Neural crest cell (in vitro differentiated cells): ENCODE measurements around the gene SLC39A7. TPM values are rescaled to one million over a fixed set of nuclear protein-coding genes. Genes with fewer than 3 reads are reported as not detected.
A peak's percentile ranks its signal among the peaks of the same experiment; 100 is the strongest.

ENCODE experiments used
- DNase-seq: peaks from one replicate; pipeline ENCODE4 v3.0.0; 2021; ENCODE audit warnings: low read depth, mixed read lengths, low spot score
- H3K27ac Mint-ChIP-seq: one replicate; pipeline ENCODE4 v1.8.0; 2021; ENCODE audit warnings: mild to moderate bottlenecking, mixed read lengths; ENCODE audit not compliant: unreplicated experiment
- H3K27me3 Mint-ChIP-seq: 2 replicates; pipeline ENCODE4 v1.8.0; 2021; ENCODE audit warnings: low read depth, mild to moderate bottlenecking, mixed read lengths
- H3K36me3 Mint-ChIP-seq: 2 replicates; pipeline ENCODE4 v1.8.0; 2021; ENCODE audit warnings: low read depth, mild to moderate bottlenecking, mixed read lengths
- H3K4me1 Mint-ChIP-seq: 2 replicates; pipeline ENCODE4 v1.8.0; 2021; ENCODE audit warnings: mixed read lengths
- H3K4me3 Mint-ChIP-seq: one replicate; pipeline ENCODE4 v1.8.0; 2021; ENCODE audit warnings: mild to moderate bottlenecking, mixed read lengths
- H3K9me3 Mint-ChIP-seq: 2 replicates; pipeline ENCODE4 v1.8.0; 2021; ENCODE audit warnings: mixed read lengths
- total RNA-seq: library from RNA; stranded (reverse); gene quantifications from 2 replicates; pipeline ENCODE4 v1.2.1, GENCODE V29; 2021
- TF ChIP-seq, protein P1 (sequence below): fragments of 200-600 bp; sonication (generic); conservative IDR thresholded peaks from 2 replicates; pipeline ENCODE4 v1.5.0; 2021; ENCODE audit warnings: antibody characterized with exemption, mild to moderate bottlenecking

The SLC39A7 gene
- total RNA-seq, 1 donor from 2014 or later, result 103 TPM

GRCh38 chr6:33211666-33212422 lies 11.2 kb downstream of the SLC39A7 start:
- H3K36me3 Mint-ChIP-seq, result peaks cover 10% of the 10 kb centered on the region
- H3K27ac Mint-ChIP-seq, result no peak overlapping the region
- peak overlapping the region; percentile 92 for H3K4me3 Mint-ChIP-seq
- no peaks in the 10 kb centered on the region for H3K9me3 Mint-ChIP-seq
- H3K27me3 Mint-ChIP-seq, result peaks cover 25% of the 10 kb centered on the region
- TF ChIP-seq, protein P1, sequence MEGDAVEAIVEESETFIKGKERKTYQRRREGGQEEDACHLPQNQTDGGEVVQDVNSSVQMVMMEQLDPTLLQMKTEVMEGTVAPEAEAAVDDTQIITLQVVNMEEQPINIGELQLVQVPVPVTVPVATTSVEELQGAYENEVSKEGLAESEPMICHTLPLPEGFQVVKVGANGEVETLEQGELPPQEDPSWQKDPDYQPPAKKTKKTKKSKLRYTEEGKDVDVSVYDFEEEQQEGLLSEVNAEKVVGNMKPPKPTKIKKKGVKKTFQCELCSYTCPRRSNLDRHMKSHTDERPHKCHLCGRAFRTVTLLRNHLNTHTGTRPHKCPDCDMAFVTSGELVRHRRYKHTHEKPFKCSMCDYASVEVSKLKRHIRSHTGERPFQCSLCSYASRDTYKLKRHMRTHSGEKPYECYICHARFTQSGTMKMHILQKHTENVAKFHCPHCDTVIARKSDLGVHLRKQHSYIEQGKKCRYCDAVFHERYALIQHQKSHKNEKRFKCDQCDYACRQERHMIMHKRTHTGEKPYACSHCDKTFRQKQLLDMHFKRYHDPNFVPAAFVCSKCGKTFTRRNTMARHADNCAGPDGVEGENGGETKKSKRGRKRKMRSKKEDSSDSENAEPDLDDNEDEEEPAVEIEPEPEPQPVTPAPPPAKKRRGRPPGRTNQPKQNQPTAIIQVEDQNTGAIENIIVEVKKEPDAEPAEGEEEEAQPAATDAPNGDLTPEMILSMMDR, result no peak
- DNase-seq, result no peak
- H3K4me1 Mint-ChIP-seq, result peaks cover 40% of the 10 kb centered on the region

- Mint-ChIP-seq H3K27me3 (peaks cover 30% of the 10 kb centered on the region), H3K4me3 (peak overlapping the region; percentile 92), H3K4me1 (peaks cover 39% of the 10 kb centered on the region), H3K27ac (no peak overlapping the region), H3K9me3 (no peaks in the 10 kb centered on the region), H3K36me3 (peaks cover 10% of the 10 kb centered on the region)
- TF ChIP-seq, protein P1, result no peak
- no peak for DNase-seq
Observed at GRCh38 chr6:33212857-33213165, 12.1 kb downstream of the SLC39A7 start.

- Mint-ChIP-seq H3K36me3 (peaks cover 10% of the 10 kb centered on the region), H3K9me3 (no peaks in the 10 kb centered on the region), H3K4me1 (peaks cover 39% of the 10 kb centered on the region), H3K27me3 (peaks cover 36% of the 10 kb centered on the region), H3K27ac (no peak overlapping the region), H3K4me3 (peak overlapping the region; percentile 92)
- peak; percentile 35 for DNase-seq
- TF ChIP-seq, protein P1, result no peak
Observed at GRCh38 chr6:33213166-33213988, 12.7 kb downstream of the SLC39A7 start.

- no peak for DNase-seq
- peaks cover 10% of the 10 kb centered on the region for H3K36me3 Mint-ChIP-seq
- H3K27ac Mint-ChIP-seq, result no peak overlapping the region
- no peaks in the 10 kb centered on the region for H3K9me3 Mint-ChIP-seq
- H3K27me3 Mint-ChIP-seq, result peaks cover 38% of the 10 kb centered on the region
- H3K4me3 Mint-ChIP-seq, result peak overlapping the region; percentile 92
- TF ChIP-seq, protein P1, result no peak
- peaks cover 35% of the 10 kb centered on the region for H3K4me1 Mint-ChIP-seq
Observed at GRCh38 chr6:33213989-33214335, 13.3 kb downstream of the SLC39A7 start.

DNA sequence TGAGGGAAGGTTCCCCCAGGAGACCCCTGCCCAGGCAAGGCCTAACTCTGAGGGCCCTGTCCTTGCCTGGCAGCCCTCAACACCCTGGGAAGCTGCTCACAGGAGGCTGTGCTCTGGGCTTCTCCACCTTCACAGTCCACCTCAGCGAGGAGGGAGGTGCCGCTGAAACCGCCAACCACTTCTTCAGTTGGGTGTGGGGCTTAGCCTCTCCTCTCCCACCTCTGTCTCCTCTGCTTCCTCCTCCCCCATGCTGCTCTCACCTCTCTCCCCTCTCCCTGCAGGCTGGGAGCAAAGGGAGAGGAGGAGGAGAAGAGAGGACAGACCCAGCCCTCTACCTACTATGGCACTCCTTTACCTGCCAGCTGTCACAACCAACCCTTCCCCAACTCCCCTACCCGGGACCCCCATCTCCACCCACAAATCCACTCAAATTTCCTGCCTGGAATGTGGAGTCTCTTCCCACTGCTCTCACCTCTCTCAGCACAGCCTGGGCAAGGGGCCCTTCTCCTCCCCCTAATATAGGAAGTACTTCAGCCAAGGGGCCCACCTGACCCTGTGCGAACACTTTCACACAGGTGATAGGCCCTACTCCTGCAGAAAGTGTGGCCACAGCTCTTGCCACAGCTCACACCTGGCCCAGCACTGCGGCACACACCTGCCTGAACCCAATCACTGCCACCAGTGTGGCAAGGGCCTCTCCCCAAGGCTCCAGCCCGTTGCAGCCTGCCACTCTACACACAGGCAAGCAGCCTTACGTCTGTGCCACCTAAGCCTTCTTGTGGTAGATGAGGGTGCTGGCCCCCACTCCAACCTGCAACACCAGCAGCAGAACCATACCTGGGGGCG lies 14.8 kb downstream of the SLC39A7 start:
- no peak for DNase-seq
- Mint-ChIP-seq H3K27me3 (peaks cover 42% of the 10 kb centered on the region), H3K4me1 (peaks cover 22% of the 10 kb centered on the region), H3K27ac (no peak overlapping the region), H3K9me3 (no peaks in the 10 kb centered on the region), H3K36me3 (peaks cover 5% of the 10 kb centered on the region), H3K4me3 (peak overlapping the region; percentile 92)
- TF ChIP-seq, protein P1, result no peak
